ENCODE data around the gene PRKG2.

The PRKG2 gene

DNA sequence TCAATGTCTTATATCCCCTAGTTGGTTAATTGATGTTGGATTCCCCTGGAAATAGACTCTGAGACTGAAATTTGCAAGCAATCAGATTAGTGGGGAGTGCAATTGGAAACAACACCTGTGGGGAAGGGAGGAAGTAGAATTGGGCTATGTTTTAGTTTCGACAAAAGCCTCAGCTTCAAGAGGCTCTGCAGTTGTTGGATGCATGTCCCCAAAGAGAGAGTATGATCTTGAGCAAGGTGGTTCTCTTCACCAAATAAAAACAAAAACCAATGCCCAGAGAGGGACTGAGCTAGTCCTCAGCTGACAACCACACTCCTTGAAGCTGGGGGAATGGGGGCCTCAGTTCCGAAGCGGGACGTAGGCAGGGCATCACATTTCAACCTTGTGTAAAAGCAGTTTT is 77.1 kb downstream of the PRKG2 start:
- Histone ChIP-seq H3K9me3 (ENCODE audit: severe bottlenecking) (no peaks in the 10 kb centered on the region), H3K36me3 (ENCODE audit: low read depth) (no peaks in the 10 kb centered on the region), H3K27me3 (ENCODE audit: insufficient read depth, poor library complexity, severe bottlenecking) (no peaks in the 10 kb centered on the region), H3K4me3 (ENCODE audit: severe bottlenecking) (no peak overlapping the region), H3K4me1 (ENCODE audit: insufficient read depth, poor library complexity, severe bottlenecking) (peaks cover 20% of the 10 kb centered on the region), H3K27ac (ENCODE audit: poor library complexity, severe bottlenecking) (no peak overlapping the region)
- TF ChIP-seq, protein P1, sequence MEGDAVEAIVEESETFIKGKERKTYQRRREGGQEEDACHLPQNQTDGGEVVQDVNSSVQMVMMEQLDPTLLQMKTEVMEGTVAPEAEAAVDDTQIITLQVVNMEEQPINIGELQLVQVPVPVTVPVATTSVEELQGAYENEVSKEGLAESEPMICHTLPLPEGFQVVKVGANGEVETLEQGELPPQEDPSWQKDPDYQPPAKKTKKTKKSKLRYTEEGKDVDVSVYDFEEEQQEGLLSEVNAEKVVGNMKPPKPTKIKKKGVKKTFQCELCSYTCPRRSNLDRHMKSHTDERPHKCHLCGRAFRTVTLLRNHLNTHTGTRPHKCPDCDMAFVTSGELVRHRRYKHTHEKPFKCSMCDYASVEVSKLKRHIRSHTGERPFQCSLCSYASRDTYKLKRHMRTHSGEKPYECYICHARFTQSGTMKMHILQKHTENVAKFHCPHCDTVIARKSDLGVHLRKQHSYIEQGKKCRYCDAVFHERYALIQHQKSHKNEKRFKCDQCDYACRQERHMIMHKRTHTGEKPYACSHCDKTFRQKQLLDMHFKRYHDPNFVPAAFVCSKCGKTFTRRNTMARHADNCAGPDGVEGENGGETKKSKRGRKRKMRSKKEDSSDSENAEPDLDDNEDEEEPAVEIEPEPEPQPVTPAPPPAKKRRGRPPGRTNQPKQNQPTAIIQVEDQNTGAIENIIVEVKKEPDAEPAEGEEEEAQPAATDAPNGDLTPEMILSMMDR (IDR thresholded peaks at IDR 0.05; ENCODE audit: poor library complexity, severe bottlenecking), result no peak
- no peak for ATAC-seq (ENCODE audit: low read depth)
- DNase-seq (ENCODE audit: low spot score), result no peak

DNA sequence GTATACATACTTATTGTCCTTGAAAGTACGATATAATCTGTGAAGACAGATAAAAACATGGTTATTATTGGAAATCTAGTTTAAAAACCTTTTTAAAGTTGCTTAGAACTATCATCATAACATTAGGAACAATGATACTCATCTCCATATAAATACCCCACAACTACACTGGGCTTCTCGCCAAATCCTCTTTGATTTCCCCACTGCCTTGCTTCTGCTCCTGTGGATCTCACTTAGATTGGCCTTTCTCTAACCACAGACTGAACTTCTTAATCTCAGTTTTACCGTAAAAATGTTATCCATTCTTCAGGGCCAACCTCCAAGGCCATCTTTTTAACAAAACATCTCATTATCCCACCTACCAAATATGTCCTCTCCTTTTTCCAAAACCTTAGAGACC is 77.6 kb downstream of the PRKG2 start:
- peaks cover 16% of the 10 kb centered on the region for H3K4me1 ChIP-seq (ENCODE audit: insufficient read depth, poor library complexity, severe bottlenecking)
- no peak for DNase-seq (ENCODE audit: low spot score)
- H3K27me3 ChIP-seq (ENCODE audit: insufficient read depth, poor library complexity, severe bottlenecking), result no peaks in the 10 kb centered on the region
- no peak for ATAC-seq (ENCODE audit: low read depth)
- TF ChIP-seq, protein P1 (IDR thresholded peaks at IDR 0.05; ENCODE audit: poor library complexity, severe bottlenecking), result no peak
- H3K27ac ChIP-seq (ENCODE audit: poor library complexity, severe bottlenecking), result no peak overlapping the region
- no peak overlapping the region for H3K4me3 ChIP-seq (ENCODE audit: severe bottlenecking)
- H3K9me3 ChIP-seq (ENCODE audit: severe bottlenecking), result no peaks in the 10 kb centered on the region
- no peaks in the 10 kb centered on the region for H3K36me3 ChIP-seq (ENCODE audit: low read depth)

DNA sequence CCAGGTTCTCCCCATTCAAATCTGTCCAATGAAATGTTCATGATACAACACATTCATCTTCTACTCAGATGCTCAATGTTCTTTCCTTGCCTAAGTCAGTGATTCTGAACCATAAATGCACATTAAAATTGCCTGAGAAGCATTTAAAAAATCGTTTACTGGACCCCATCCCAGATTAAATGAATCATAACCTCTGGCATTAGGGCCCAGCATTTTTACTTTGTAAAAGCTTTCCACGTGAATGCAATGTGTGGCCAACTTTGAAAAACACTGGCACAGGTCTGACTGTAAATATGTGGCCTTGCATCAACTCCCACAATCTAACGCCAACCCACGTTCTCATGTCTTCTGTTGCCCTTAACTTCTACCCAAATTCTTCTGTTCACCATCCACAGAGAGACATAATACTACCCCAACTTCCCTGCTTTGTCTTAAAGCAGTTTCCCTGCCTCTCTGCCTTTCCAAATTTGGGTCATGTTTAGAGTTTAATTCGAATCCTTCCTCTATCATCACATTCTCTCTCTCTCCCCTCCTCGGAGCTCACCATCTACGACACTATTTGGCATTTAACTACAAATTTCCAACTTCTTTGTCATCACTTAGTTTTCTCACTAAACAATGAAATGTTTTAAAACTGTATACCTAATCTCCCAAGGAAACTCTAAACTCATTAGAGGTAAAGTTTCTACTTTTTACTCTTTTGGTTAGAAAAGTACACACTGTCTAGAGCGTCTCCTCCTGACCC is 78.7 kb downstream of the PRKG2 start:
- DNase-seq (ENCODE audit: low spot score) (no peak), ATAC-seq (ENCODE audit: low read depth) (no peak; the same call in 2 of the 3 replicates)
- Histone ChIP-seq H3K4me1 (ENCODE audit: insufficient read depth, poor library complexity, severe bottlenecking) (peaks cover 14% of the 10 kb centered on the region), H3K9me3 (ENCODE audit: severe bottlenecking) (no peaks in the 10 kb centered on the region), H3K36me3 (ENCODE audit: low read depth) (no peaks in the 10 kb centered on the region), H3K4me3 (ENCODE audit: severe bottlenecking) (no peak overlapping the region), H3K27me3 (ENCODE audit: insufficient read depth, poor library complexity, severe bottlenecking) (no peaks in the 10 kb centered on the region), H3K27ac (ENCODE audit: poor library complexity, severe bottlenecking) (peak overlapping the region; percentile 1)
- TF ChIP-seq, protein P1 (IDR thresholded peaks at IDR 0.05; ENCODE audit: poor library complexity, severe bottlenecking), result no peak

DNA sequence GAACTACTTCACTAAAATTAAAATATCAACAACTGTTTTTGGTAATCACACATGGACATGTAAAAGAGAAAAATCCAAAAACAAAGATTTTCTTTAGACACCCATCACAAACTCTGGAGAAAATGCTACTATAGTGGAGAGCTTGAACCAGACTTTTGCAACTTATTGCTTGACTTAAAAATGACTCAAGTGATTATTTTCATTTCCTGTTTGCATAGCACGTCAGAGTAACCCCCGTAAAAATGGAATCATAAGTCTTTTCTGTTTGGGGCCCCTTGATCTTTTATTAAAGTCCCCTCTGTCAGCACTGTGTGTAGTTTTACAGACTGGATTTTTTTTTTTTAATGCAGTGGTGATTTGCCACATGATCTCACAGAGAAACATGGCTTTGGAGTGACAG is 79.5 kb downstream of the PRKG2 start:
- peaks cover 14% of the 10 kb centered on the region for H3K4me1 ChIP-seq (ENCODE audit: insufficient read depth, poor library complexity, severe bottlenecking)
- no peak overlapping the region for H3K4me3 ChIP-seq (ENCODE audit: severe bottlenecking)
- TF ChIP-seq, protein P1 (IDR thresholded peaks at IDR 0.05; ENCODE audit: poor library complexity, severe bottlenecking), result no peak
- no peaks in the 10 kb centered on the region for H3K36me3 ChIP-seq (ENCODE audit: low read depth)
- ATAC-seq (ENCODE audit: low read depth) (0 out of 3 replicates have a peak, but pooled peaks have one; percentile 40), DNase-seq (ENCODE audit: low spot score) (no peak)
- H3K27me3 ChIP-seq (ENCODE audit: insufficient read depth, poor library complexity, severe bottlenecking), result no peaks in the 10 kb centered on the region
- peak overlapping the region; percentile 1 for H3K27ac ChIP-seq (ENCODE audit: poor library complexity, severe bottlenecking)
- H3K9me3 ChIP-seq (ENCODE audit: severe bottlenecking), result no peaks in the 10 kb centered on the region

DNA sequence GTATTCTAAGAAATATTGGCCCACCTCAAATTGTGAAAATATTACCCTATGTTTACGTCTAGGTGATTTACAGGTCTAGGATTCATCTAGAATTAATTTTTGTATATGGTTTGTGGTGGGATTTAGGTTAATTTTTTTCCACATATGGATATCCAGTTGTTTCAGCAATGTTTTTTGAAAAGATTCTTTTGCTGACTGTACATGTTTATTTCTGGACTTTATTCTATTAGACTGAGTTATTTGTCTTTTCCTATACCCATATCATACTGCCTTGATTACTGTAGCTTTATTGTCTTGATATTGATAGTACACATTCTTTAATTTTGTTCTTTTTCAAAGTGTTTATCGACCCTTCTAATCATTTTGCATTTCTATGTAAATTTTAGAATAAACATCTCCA is 83.5 kb downstream of the PRKG2 start:
- Histone ChIP-seq H3K36me3 (ENCODE audit: low read depth) (no peaks in the 10 kb centered on the region), H3K4me1 (ENCODE audit: insufficient read depth, poor library complexity, severe bottlenecking) (peaks cover 14% of the 10 kb centered on the region), H3K4me3 (ENCODE audit: severe bottlenecking) (no peak overlapping the region), H3K27me3 (ENCODE audit: insufficient read depth, poor library complexity, severe bottlenecking) (no peaks in the 10 kb centered on the region), H3K9me3 (ENCODE audit: severe bottlenecking) (no peaks in the 10 kb centered on the region), H3K27ac (ENCODE audit: poor library complexity, severe bottlenecking) (no peak overlapping the region)
- ATAC-seq (ENCODE audit: low read depth) (no peak), DNase-seq (ENCODE audit: low spot score) (no peak)
- TF ChIP-seq, protein P1 (IDR thresholded peaks at IDR 0.05; ENCODE audit: poor library complexity, severe bottlenecking), result no peak
